Activated CD8-positive, alpha-beta memory T cell treated with anti-CD3 and anti-CD28 coated beads for 4 hours (primary cell): Measurements from ENCODE around the gene CCDC102A.

Source experiments
- DNase-seq, 2 donors: peaks; one replicate each; pipeline ENCODE4 v3.0.0-alpha.2; 2020; ENCODE audit warnings: low read depth in 2 of 2

The CCDC102A gene

GRCh38 chr16:57537581-57538234 lies 1.3 kb upstream of the CCDC102A start:
- no peak for DNase-seq

- no peak for DNase-seq
These were observed 779 bp upstream of the CCDC102A start for GRCh38 chr16:57537194-57537505.

- DNase-seq: peak; percentile 86 to 87
These were observed 578 bp downstream of the CCDC102A start for GRCh38 chr16:57535680-57536305.

GRCh38 chr16:57534881-57535658 lies 1.3 kb downstream of the CCDC102A start:
- no peak for DNase-seq

- DNase-seq: no peak
These were observed 2.0 kb downstream of the CCDC102A start for GRCh38 chr16:57534337-57534880.

GRCh38 chr16:57533431-57534336 lies 2.7 kb downstream of the CCDC102A start:
- no peak for DNase-seq

GRCh38 chr16:57532266-57532625 lies 4.1 kb downstream of the CCDC102A start:
- no peak for DNase-seq

- DNase-seq: no peak
These were observed 4.6 kb downstream of the CCDC102A start for GRCh38 chr16:57531635-57532265.

- no peak for DNase-seq
These were observed 5.2 kb downstream of the CCDC102A start for GRCh38 chr16:57531253-57531575.

GRCh38 chr16:57530522-57531252 lies 5.7 kb downstream of the CCDC102A start:
- DNase-seq: no peak

- DNase-seq: peak; percentile 61 to 64
These were observed 6.3 kb downstream of the CCDC102A start for GRCh38 chr16:57530104-57530521.

GRCh38 chr16:57529391-57530103 lies 6.8 kb downstream of the CCDC102A start:
- no peak for DNase-seq

- DNase-seq: no peak
These were observed 7.6 kb downstream of the CCDC102A start for GRCh38 chr16:57528499-57529390.

- no peak for DNase-seq
These were observed 8.6 kb downstream of the CCDC102A start for GRCh38 chr16:57527610-57528360.

- DNase-seq: no peak
These were observed 9.3 kb downstream of the CCDC102A start for GRCh38 chr16:57527027-57527426.

GRCh38 chr16:57526498-57526897 lies 9.9 kb downstream of the CCDC102A start:
- no peak for DNase-seq

GRCh38 chr16:57525761-57526160 lies 10.6 kb downstream of the CCDC102A start:
- no peak for DNase-seq

GRCh38 chr16:57522960-57523359 lies 13.4 kb downstream of the CCDC102A start:
- DNase-seq: no peak
